Measurements from ENCODE around the gene SELENBP1.
"Not testable (repeated sequence)": the region's sequence is repeated elsewhere in the genome, so short reads cannot be mapped to it uniquely, and the experiment has no call there.

SELENBP1 gene

GRCh38 chr1:151377150-151377884, 4.8 kb upstream of the SELENBP1 start:
- no peak for DNase-seq (ENCODE audit: low read depth in 2 of 2)

GRCh38 chr1:151373196-151373595, 691 bp upstream of the SELENBP1 start:
- DNase-seq (ENCODE audit: low read depth in 2 of 2) = no peak

- no peak for DNase-seq (ENCODE audit: low read depth in 2 of 2)
Measured at GRCh38 chr1:151371370-151372057, 991 bp downstream of the SELENBP1 start.

GRCh38 chr1:151370211-151370911, 2.1 kb downstream of the SELENBP1 start:
- DNase-seq (ENCODE audit: low read depth in 2 of 2) = no peak

GRCh38 chr1:151369621-151370048, 2.9 kb downstream of the SELENBP1 start:
- DNase-seq (ENCODE audit: low read depth in 2 of 2) = no peak

- DNase-seq (ENCODE audit: low read depth in 2 of 2) = no peak
Measured at GRCh38 chr1:151369302-151369610, 3.2 kb downstream of the SELENBP1 start.

GRCh38 chr1:151368393-151369301, 3.9 kb downstream of the SELENBP1 start:
- no peak for DNase-seq (ENCODE audit: low read depth in 2 of 2)

GRCh38 chr1:151367658-151368392, 4.7 kb downstream of the SELENBP1 start:
- no peak for DNase-seq (ENCODE audit: low read depth in 2 of 2)

- no peak for DNase-seq (ENCODE audit: low read depth in 2 of 2)
Measured at GRCh38 chr1:151364996-151365395, 7.5 kb downstream of the SELENBP1 start.

- no peak for DNase-seq (ENCODE audit: low read depth in 2 of 2)
Measured at GRCh38 chr1:151362308-151363155, 10.0 kb downstream of the SELENBP1 start.

GRCh38 chr1:151361883-151362282, 10.6 kb downstream of the SELENBP1 start:
- DNase-seq (ENCODE audit: low read depth in 2 of 2) = no peak

- DNase-seq (ENCODE audit: low read depth in 2 of 2) = no peak
Measured at GRCh38 chr1:151356696-151357095, 15.8 kb downstream of the SELENBP1 start.

GRCh38 chr1:151352021-151352718, 20.3 kb downstream of the SELENBP1 start:
- DNase-seq (ENCODE audit: low read depth in 2 of 2) = no peak

GRCh38 chr1:151350323-151350722, 22.2 kb downstream of the SELENBP1 start:
- DNase-seq (ENCODE audit: low read depth in 2 of 2) = not testable (repeated sequence)

- no peak for DNase-seq (ENCODE audit: low read depth in 2 of 2)
Measured at GRCh38 chr1:151347523-151348246, 24.8 kb downstream of the SELENBP1 start.

- peak; percentile 85 for DNase-seq (ENCODE audit: low read depth in 2 of 2)
Measured at GRCh38 chr1:151346769-151347522, 25.6 kb downstream of the SELENBP1 start, which contains the start of gene RFX5. TSS of gene RFX5 (minus strand) at chr1:151347252. CDS start at chr1:151346320, 932 bp downstream.

- no peak for DNase-seq (ENCODE audit: low read depth in 2 of 2)
Measured at GRCh38 chr1:151346082-151346768, 26.3 kb downstream of the SELENBP1 start.
